K562 (cell line): ENCODE data around the gene IQGAP3. TPM values are rescaled to one million over a fixed set of nuclear protein-coding genes. Genes with fewer than 3 reads are reported as not detected.
A peak's percentile ranks its signal among the peaks of the same experiment; 100 is the strongest.

Source experiments
- ASH1L ChIP-seq: fragments of 450-650 bp; IDR thresholded peaks from 2 replicates; pipeline ENCODE4 v1.6.1; 2018; ENCODE audit warnings: borderline replicate concordance, mild to moderate bottlenecking, low read depth; ENCODE audit not compliant: partially characterized antibody
- BDP1 ChIP-seq: IDR thresholded peaks from 3 replicates; pipeline ENCODE4 v1.6.1; 2011; ENCODE audit not compliant: insufficient read length, insufficient read depth
- C11orf30 ChIP-seq: fragments of 450-650 bp; IDR thresholded peaks from 2 replicates; pipeline ENCODE4 v1.6.1; 2016; ENCODE audit warnings: low read depth, mild to moderate bottlenecking
- CAMTA2 ChIP-seq: fragments of 250-450 bp; sonication (Bioruptor Pico); conservative IDR thresholded peaks from 2 replicates; pipeline ENCODE4 v1.5.1; 2022
- CCNT2 ChIP-seq: IDR thresholded peaks from 2 replicates; pipeline ENCODE4 v1.6.1; 2011; ENCODE audit warnings: borderline replicate concordance, low read depth, mild to moderate bottlenecking, moderate library complexity, mixed read lengths, low read length; ENCODE audit not compliant: insufficient read length; ENCODE audit errors: extremely low read depth
- CTBP1 ChIP-seq: fragments of 450-650 bp; IDR thresholded peaks from 2 replicates; pipeline ENCODE4 v1.6.1; 2016; ENCODE audit warnings: borderline replicate concordance
- DLX4 ChIP-seq: fragments of 250-450 bp; sonication (Bioruptor Pico); IDR thresholded peaks from 2 replicates; pipeline ENCODE4 v1.6.1; 2021; ENCODE audit warnings: mild to moderate bottlenecking
- DPF2 ChIP-seq: fragments of 450-650 bp; IDR thresholded peaks from 2 replicates; pipeline ENCODE4 v1.6.1; 2016
- EP400 ChIP-seq: fragments of 450-650 bp; IDR thresholded peaks from 2 replicates; pipeline ENCODE4 v1.6.1; 2017; ENCODE audit warnings: antibody characterized with exemption, mild to moderate bottlenecking, moderate library complexity
- GABPA ChIP-seq: fragments of 200-800 bp; sonication (Bioruptor generic); conservative IDR thresholded peaks from 2 replicates; pipeline ENCODE4 v1.6.1; 2016; ENCODE audit warnings: low read depth, missing genetic modification characterization, missing compliant biosample characterization
- GATAD2A ChIP-seq: fragments of 450-650 bp; IDR thresholded peaks from 2 replicates; pipeline ENCODE4 v1.6.1; 2017
- HDAC8 ChIP-seq: fragments of 450-650 bp; IDR thresholded peaks from 2 replicates; pipeline ENCODE4 v1.6.1; 2016; ENCODE audit warnings: mild to moderate bottlenecking, missing genetic modification characterization, moderate library complexity, missing compliant biosample characterization
- KDM2B ChIP-seq: fragments of 250-450 bp; sonication (Bioruptor Pico); IDR thresholded peaks from 2 replicates; pipeline ENCODE4 v1.8.0; 2021; ENCODE audit warnings: mild to moderate bottlenecking, moderate library complexity
- PPARD ChIP-seq: fragments of 250-450 bp; sonication (Bioruptor Pico); IDR thresholded peaks from 2 replicates; pipeline ENCODE4 v1.8.0; 2022; ENCODE audit warnings: inconsistent platforms, mild to moderate bottlenecking, moderate library complexity
- PRDM10 ChIP-seq: fragments of 450-650 bp; IDR thresholded peaks from 2 replicates; pipeline ENCODE4 v1.6.1; 2018; ENCODE audit not compliant: partially characterized antibody
- SETDB1 ChIP-seq: IDR thresholded peaks from one replicate; pipeline ENCODE4 v1.6.1; 2012; ENCODE audit warnings: low read length, control low read depth, inconsistent platforms
- STAT5A ChIP-seq: IDR thresholded peaks from 2 replicates; pipeline ENCODE4 v1.6.1; 2012; ENCODE audit warnings: low read length, inconsistent platforms, borderline replicate concordance
- TCF7 ChIP-seq: sonication (generic); IDR thresholded peaks from 2 replicates; pipeline ENCODE4 v1.6.1; 2016; ENCODE audit warnings: antibody characterized with exemption, borderline replicate concordance
- VEZF1 ChIP-seq: fragments of 200-800 bp; sonication (Bioruptor generic); IDR thresholded peaks from 2 replicates; pipeline ENCODE4 v1.6.1; 2017; ENCODE audit warnings: missing genetic modification characterization, missing compliant biosample characterization
- ZEB2 ChIP-seq: fragments of 450-650 bp; IDR thresholded peaks from 2 replicates; pipeline ENCODE4 v1.6.1; 2016
- ZFX ChIP-seq: sonication (generic); formaldehyde crosslinking; IDR thresholded peaks from 2 replicates; pipeline ENCODE4 v1.8.0; 2022; ENCODE audit warnings: mild to moderate bottlenecking, missing genetic modification reagents, moderate library complexity
- ZNF445 ChIP-seq: fragments of 250-450 bp; sonication (Bioruptor Pico); IDR thresholded peaks from 2 replicates; pipeline ENCODE4 v1.4.0; 2020; ENCODE audit warnings: low read depth, mild to moderate bottlenecking, moderate library complexity
- polyA plus RNA-seq, 8 experiments: library from polyadenylated mRNA; depleted of rRNA in 4 of 8; stranded (reverse) in 5 of 8; unstranded in 3 of 8; fragments of >200 nt; fragmentation: Nextera tagmentation in 2 of 8; fragmentation: Illumina TruSeq in 1 of 8; extraction: Ambion mirVana in 2 of 8; extraction: Trizol in 1 of 8; gene quantifications; 2 replicates each; pipeline versions ENCODE4 v1.2.1 to v1.2.3, GENCODE V29; 2011 to 2014; ENCODE audit warnings: inconsistent platforms in 1 of 8, missing spikeins in 1 of 8
- total RNA-seq, 7 experiments: library from RNA; depleted of rRNA in 6 of 7; stranded (reverse); fragments of >200 nt in 6 of 7; fragmentation: Illumina TruSeq in 2 of 7; extraction: Trizol in 2 of 7; gene quantifications; 2 replicates each; pipeline versions ENCODE4 v1.2.1 to v1.2.3, GENCODE V29; 2011 to 2021; ENCODE audit warnings: low replicate concordance in 1 of 7
- TF ChIP-seq, protein P1 (sequence below): fragments of 200-800 bp; sonication (Bioruptor generic); IDR thresholded peaks from 2 replicates; pipeline ENCODE4 v1.6.1; 2017; ENCODE audit warnings: missing genetic modification characterization, missing compliant biosample characterization

IQGAP3 gene
- total and polyA plus RNA-seq, 9 of the 15 experiments (the other 6 are each of a cell fraction or from before 2014, with no cell fraction given), result 1.4 to 16.6 (median 11.9) TPM

- TF ChIP-seq PRDM10 (no peak), ZFX (peak; percentile 42), KDM2B (CRISPR knock-in tag) (no peak), STAT5A (no peak), TCF7 (no peak), CCNT2 (no peak), ASH1L (peak; percentile 18), VEZF1 (CRISPR knock-in tag) (peak; percentile 64), GATAD2A (no peak), HDAC8 (tag) (no peak), C11orf30 (peak; percentile 52; the same call in 1 of the 2 replicates), ZEB2 (peak; percentile 52; the same call in 1 of the 2 replicates), GABPA (tag) (0 out of 2 replicates have a peak, but pooled peaks have one; percentile 26), ZNF445 (CRISPR knock-in tag) (no peak), BDP1 (no peak), SETDB1 (no peak), PPARD (CRISPR knock-in tag) (no peak), DLX4 (CRISPR knock-in tag) (no peak), DPF2 (no peak), CTBP1 (no peak; the same call in 1 of the 2 replicates), EP400 (no peak), CAMTA2 (no peak)
- TF ChIP-seq, protein P1, sequence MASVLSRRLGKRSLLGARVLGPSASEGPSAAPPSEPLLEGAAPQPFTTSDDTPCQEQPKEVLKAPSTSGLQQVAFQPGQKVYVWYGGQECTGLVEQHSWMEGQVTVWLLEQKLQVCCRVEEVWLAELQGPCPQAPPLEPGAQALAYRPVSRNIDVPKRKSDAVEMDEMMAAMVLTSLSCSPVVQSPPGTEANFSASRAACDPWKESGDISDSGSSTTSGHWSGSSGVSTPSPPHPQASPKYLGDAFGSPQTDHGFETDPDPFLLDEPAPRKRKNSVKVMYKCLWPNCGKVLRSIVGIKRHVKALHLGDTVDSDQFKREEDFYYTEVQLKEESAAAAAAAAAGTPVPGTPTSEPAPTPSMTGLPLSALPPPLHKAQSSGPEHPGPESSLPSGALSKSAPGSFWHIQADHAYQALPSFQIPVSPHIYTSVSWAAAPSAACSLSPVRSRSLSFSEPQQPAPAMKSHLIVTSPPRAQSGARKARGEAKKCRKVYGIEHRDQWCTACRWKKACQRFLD (CRISPR knock-in tag), result peak; percentile 59; the same call in 1 of the 2 replicates
Observed at GRCh38 chr1:156502894-156503697, 69.3 kb downstream of the IQGAP3 start (continued).
